Smooth muscle cell (in vitro differentiated cells): ENCODE data around the gene TSEN54. TPM values are rescaled to one million over a fixed set of nuclear protein-coding genes. Genes with fewer than 3 reads are reported as not detected.

Experiments used
- DNase-seq: peaks from one replicate; lab custom pipeline; 2025; ENCODE audit not compliant: unreplicated experiment; lab: John Stamatoyannopoulos, UW
- H2AFZ ChIP-seq: fragments of 200-600 bp; sonication (generic); 2 replicates; pipeline ENCODE4 v1.6.0; 2016; ENCODE audit warnings: antibody characterized with exemption, low read depth, mild to moderate bottlenecking
- H3F3A ChIP-seq: fragments of 200-600 bp; sonication (generic); 2 replicates; pipeline ENCODE4 v1.6.0; 2017; ENCODE audit warnings: antibody characterized with exemption, low read depth
- H3K27ac ChIP-seq: fragments of 200-600 bp; sonication (generic); 2 replicates; pipeline ENCODE4 v1.5.1; 2016; ENCODE audit warnings: low read depth, mild to moderate bottlenecking
- H3K27me3 ChIP-seq: fragments of 200-600 bp; sonication (generic); 2 replicates; pipeline ENCODE4 v1.6.1; 2016; ENCODE audit warnings: low read depth, mild to moderate bottlenecking
- H3K36me3 ChIP-seq: fragments of 200-600 bp; sonication (generic); 2 replicates; pipeline ENCODE4 v1.5.1; 2016; ENCODE audit warnings: low read depth
- H3K4me1 ChIP-seq: fragments of 200-600 bp; sonication (generic); 2 replicates; pipeline ENCODE4 v1.5.1; 2016; ENCODE audit warnings: low read depth
- H3K4me2 ChIP-seq: fragments of 200-600 bp; sonication (generic); 2 replicates; pipeline ENCODE4 v1.6.0; 2016; ENCODE audit warnings: mild to moderate bottlenecking
- H3K4me3 ChIP-seq: fragments of 200-600 bp; sonication (generic); 2 replicates; pipeline ENCODE4 v1.5.1; 2016; ENCODE audit warnings: mild to moderate bottlenecking
- H3K79me2 ChIP-seq: fragments of 200-600 bp; sonication (generic); 2 replicates; pipeline ENCODE4 v1.6.0; 2016; ENCODE audit warnings: low read depth, mild to moderate bottlenecking
- H3K9ac ChIP-seq: fragments of 200-600 bp; sonication (generic); 2 replicates; pipeline ENCODE4 v1.6.0; 2016; ENCODE audit warnings: low read depth
- H3K9me3 ChIP-seq: fragments of 200-600 bp; sonication (generic); replicated peaks from 2 replicates; pipeline ENCODE4 v1.5.1; 2016; ENCODE audit warnings: low read depth
- H4K20me1 ChIP-seq: fragments of 200-600 bp; sonication (generic); 2 replicates; pipeline ENCODE4 v1.6.0; 2016; ENCODE audit warnings: low read depth
- CTCF ChIP-seq: fragments of 200-600 bp; sonication (generic); IDR thresholded peaks from 2 replicates; pipeline ENCODE4 v1.5.1; 2017; ENCODE audit warnings: borderline replicate concordance, mild to moderate bottlenecking, antibody characterized with exemption; ENCODE audit not compliant: insufficient read depth, poor library complexity, severe bottlenecking
- WGBS: methylation state at CpG from one replicate; pipeline ENCODE4 v1.1.7; 2016; ENCODE audit warnings: low lambda C conversion rate; 5-methylcytosine and 5-hydroxymethylcytosine counted together
- polyA plus RNA-seq: library from polyadenylated mRNA; unstranded; fragments of >200 nt; fragmentation: Nextera tagmentation; extraction: Ambion mirVana; gene quantifications from 2 replicates; pipeline ENCODE4 v1.2.1, GENCODE V29; 2016
- total RNA-seq: library from RNA; depleted of rRNA; stranded (reverse); fragments of >200 nt; gene quantifications from 2 replicates; pipeline ENCODE4 v1.2.3, GENCODE V29; 2014

TSEN54 gene
- total and polyA plus RNA-seq, 2 experiments from 2014 or later = 15.1 TPM

GRCh38 chr17:75499313-75500022 is 16.9 kb upstream of the TSEN54 start:
- Histone ChIP-seq H3K79me2 (no peaks in the 10 kb centered on the region), H3K4me1 (no peaks in the 10 kb centered on the region), H3K36me3 (no peaks in the 10 kb centered on the region), H2AFZ (no peak overlapping the region), H3K9ac (no peak overlapping the region), H3K27me3 (no peaks in the 10 kb centered on the region), H3F3A (no peaks in the 10 kb centered on the region), H3K4me2 (no peak overlapping the region), H3K27ac (no peak overlapping the region), H4K20me1 (no peaks in the 10 kb centered on the region), H3K9me3 (no peaks in the 10 kb centered on the region), H3K4me3 (no peak overlapping the region)
- WGBS = 93% methylated on average over 16 of the region's 16 CpGs
- DNase-seq = no peak
- no peak for TF ChIP-seq CTCF

GRCh38 chr17:75500419-75501216 is 15.7 kb upstream of the TSEN54 start:
- no peaks in the 10 kb centered on the region for H4K20me1 ChIP-seq
- TF ChIP-seq CTCF = no peak
- H3K4me1 ChIP-seq = no peaks in the 10 kb centered on the region
- no peaks in the 10 kb centered on the region for H3K27me3 ChIP-seq
- 98% methylated on average over 16 of the region's 17 CpGs for WGBS
- H3F3A ChIP-seq = no peaks in the 10 kb centered on the region
- no peaks in the 10 kb centered on the region for H3K79me2 ChIP-seq
- H3K9ac ChIP-seq = no peak overlapping the region
- H3K4me3 ChIP-seq = no peak overlapping the region
- H3K27ac ChIP-seq = no peak overlapping the region
- no peak overlapping the region for H2AFZ ChIP-seq
- no peak for DNase-seq
- no peaks in the 10 kb centered on the region for H3K9me3 ChIP-seq
- no peaks in the 10 kb centered on the region for H3K36me3 ChIP-seq
- H3K4me2 ChIP-seq = no peak overlapping the region

- no peaks in the 10 kb centered on the region for H3K4me1 ChIP-seq
- no peak overlapping the region for H3K9ac ChIP-seq
- H3K36me3 ChIP-seq = no peaks in the 10 kb centered on the region
- no peaks in the 10 kb centered on the region for H3K27me3 ChIP-seq
- no peak for DNase-seq
- H2AFZ ChIP-seq = no peak overlapping the region
- H3K27ac ChIP-seq = no peak overlapping the region
- TF ChIP-seq CTCF = no peak
- no peaks in the 10 kb centered on the region for H3K79me2 ChIP-seq
- H3K4me2 ChIP-seq = no peak overlapping the region
- H3K9me3 ChIP-seq = no peaks in the 10 kb centered on the region
- no peaks in the 10 kb centered on the region for H4K20me1 ChIP-seq
- no peak overlapping the region for H3K4me3 ChIP-seq
- WGBS = 96% methylated on average over 21 of the region's 21 CpGs
- H3F3A ChIP-seq = no peaks in the 10 kb centered on the region
Measured at GRCh38 chr17:75501378-75502071, 14.8 kb upstream of the TSEN54 start.
